ENCODE measurements around the gene MMP3.

DNA sequence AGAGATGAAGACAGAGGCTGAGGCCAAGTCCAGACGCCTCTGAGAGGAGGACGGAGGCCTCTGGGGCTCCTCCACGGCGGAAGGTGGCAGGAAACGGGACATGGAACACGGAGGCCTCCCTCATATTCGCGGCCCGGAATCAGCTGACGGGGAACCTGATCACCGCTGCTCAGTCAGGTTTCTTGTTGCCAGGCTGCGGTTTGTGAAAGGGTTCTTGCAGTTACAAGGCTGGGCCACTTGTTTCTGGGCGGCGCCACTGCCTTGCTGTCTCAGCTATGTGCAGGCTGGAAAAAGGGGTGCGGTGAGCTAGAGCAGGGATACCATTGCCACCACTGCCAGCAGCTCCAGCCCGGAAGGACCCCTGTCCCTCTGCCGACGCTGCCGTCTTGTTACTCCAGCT, 35.5 kb downstream of the MMP3 start:
- TF ChIP-seq, protein P1, sequence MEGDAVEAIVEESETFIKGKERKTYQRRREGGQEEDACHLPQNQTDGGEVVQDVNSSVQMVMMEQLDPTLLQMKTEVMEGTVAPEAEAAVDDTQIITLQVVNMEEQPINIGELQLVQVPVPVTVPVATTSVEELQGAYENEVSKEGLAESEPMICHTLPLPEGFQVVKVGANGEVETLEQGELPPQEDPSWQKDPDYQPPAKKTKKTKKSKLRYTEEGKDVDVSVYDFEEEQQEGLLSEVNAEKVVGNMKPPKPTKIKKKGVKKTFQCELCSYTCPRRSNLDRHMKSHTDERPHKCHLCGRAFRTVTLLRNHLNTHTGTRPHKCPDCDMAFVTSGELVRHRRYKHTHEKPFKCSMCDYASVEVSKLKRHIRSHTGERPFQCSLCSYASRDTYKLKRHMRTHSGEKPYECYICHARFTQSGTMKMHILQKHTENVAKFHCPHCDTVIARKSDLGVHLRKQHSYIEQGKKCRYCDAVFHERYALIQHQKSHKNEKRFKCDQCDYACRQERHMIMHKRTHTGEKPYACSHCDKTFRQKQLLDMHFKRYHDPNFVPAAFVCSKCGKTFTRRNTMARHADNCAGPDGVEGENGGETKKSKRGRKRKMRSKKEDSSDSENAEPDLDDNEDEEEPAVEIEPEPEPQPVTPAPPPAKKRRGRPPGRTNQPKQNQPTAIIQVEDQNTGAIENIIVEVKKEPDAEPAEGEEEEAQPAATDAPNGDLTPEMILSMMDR (tag by site-specific recombination; IDR thresholded peaks at IDR 0.05): no peak
- TF ChIP-seq ZNF10 (tag by site-specific recombination; IDR thresholded peaks at IDR 0.05) (no peak), ZNF202 (tag by site-specific recombination; IDR thresholded peaks at IDR 0.05; ENCODE audit: borderline replicate concordance) (no peak), YY1 (tag by site-specific recombination; IDR thresholded peaks at IDR 0.05) (no peak), REST (tag by site-specific recombination; IDR thresholded peaks at IDR 0.05) (no peak), ZNF184 (tag by site-specific recombination; IDR thresholded peaks at IDR 0.05) (no peak), SP2 (tag by site-specific recombination; IDR thresholded peaks at IDR 0.05) (no peak), ZNF398 (tag by site-specific recombination; IDR thresholded peaks at IDR 0.05) (no peak), ZNF629 (tag by site-specific recombination; IDR thresholded peaks at IDR 0.05) (no peak), KLF8 (tag by site-specific recombination; IDR thresholded peaks at IDR 0.05) (no peak), ZNF274 (IDR thresholded peaks at IDR 0.05; ENCODE audit: low read length) (no peak), ZNF274 (tag by site-specific recombination; IDR thresholded peaks at IDR 0.05; ENCODE audit: borderline replicate concordance) (no peak), PBX3 (CRISPR knock-in tag; IDR thresholded peaks at IDR 0.05) (no peak), SCRT1 (tag by site-specific recombination; IDR thresholded peaks at IDR 0.05; ENCODE audit: borderline replicate concordance) (no peak), ZIC2 (tag by site-specific recombination; IDR thresholded peaks at IDR 0.05) (no peak)
